NCI-H446 (cell line): Measurements from ENCODE around the gene EZH2.

Experiments
- DNase-seq, 2 experiments: peaks; one replicate each; lab custom pipeline; 2025; lab: John Stamatoyannopoulos, UW

Gene EZH2

DNA sequence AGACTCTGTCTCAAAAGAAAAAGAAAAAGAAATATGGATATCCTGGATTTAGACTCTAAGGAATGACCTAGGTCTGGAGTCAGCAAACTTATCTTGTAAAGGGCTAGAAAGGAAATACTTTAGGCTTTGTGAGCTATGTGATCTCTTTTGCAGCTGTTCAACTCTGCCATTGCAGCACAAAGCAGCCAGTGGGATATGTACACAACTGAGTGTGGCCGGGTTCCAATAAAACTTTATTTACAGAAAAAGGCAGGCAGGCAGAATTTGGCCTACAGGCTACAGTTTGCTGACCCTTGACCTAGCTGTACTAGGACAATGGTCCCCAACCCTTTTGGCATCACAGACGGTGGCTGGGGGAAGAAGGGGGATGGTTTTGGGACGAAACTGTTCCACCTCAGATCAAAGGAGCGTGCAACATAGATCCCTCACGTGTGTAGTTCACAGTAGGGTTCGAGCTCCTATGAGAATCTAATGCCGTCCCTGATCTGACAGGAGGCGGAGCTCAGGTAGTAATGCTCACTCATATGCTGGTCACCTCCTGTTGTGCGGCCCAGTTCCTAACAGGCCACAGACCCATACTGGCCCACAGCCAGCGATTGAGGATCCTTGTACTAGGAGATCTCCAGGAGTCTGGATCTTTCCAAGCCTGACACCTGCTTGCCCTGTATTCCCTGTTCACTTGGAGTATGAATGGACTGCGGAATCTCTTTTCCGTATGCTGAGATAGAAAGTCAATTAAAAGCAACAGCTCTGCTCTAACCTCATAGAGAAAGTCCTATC, 122.4 kb downstream of the EZH2 start:
- DNase-seq, result no peak
